HepG2 (cell line): ENCODE measurements around the gene CEACAM18. TPM values are rescaled to one million over a fixed set of nuclear protein-coding genes. Genes with fewer than 3 reads are reported as not detected.

Experiments
- ATAC-seq: fragments of 200-7000 bp; cut with Tn5 transposase; 3 replicates; pipeline ENCODE4 v1.9.1; 2020; ENCODE audit warnings: mild to moderate bottlenecking, moderate library complexity
- BruUV-seq: library from RNA; stranded (reverse); fragments of 400-500 nt; replicated peaks from 2 replicates; lab custom pipeline; 2021; lab: Mats Ljungman, UMichigan
- CTCF ChIA-PET: fragments of 300-600 bp; formaldehyde crosslinking; extraction: SDS; loops from one replicate; lab custom pipeline; 2021; ENCODE audit warnings: low total read pairs, inconsistent platforms, low intra/inter-chr PET ratio; lab: Yijun Ruan, JAX
- POLR2A ChIA-PET: fragments of 350-600 bp; sonication (Branson Sonifier 250); formaldehyde crosslinking; loops from one replicate; lab custom pipeline; 2020; ENCODE audit warnings: antibody characterized with exemption, inconsistent platforms; lab: Yijun Ruan, JAX
- DNase-seq: peaks from one replicate; pipeline ENCODE4 v3.0.0-alpha.2; 2015; ENCODE audit warnings: low spot score
- FAIRE-seq: peaks from 3 replicates; lab custom pipeline; 2011; peaks lifted over from hg19 to GRCh38; lab: Jason Lieb, UNC
- H2AFZ ChIP-seq: one replicate; pipeline ENCODE4 v1.6.1; 2011; ENCODE audit warnings: low read length, inconsistent platforms
- H3K27ac ChIP-seq: fragments of 300-600 bp; 3 replicates; pipeline ENCODE4 v1.8.0; 2011; ENCODE audit warnings: mixed run types, mild to moderate bottlenecking, mixed read lengths, low read length, inconsistent platforms; ENCODE audit not compliant: insufficient read depth; ENCODE audit errors: extremely low read length
- H3K27me3 ChIP-seq, 2 experiments: fragments of 200-600 bp in 1 of 2; 2 replicates in 1 of 2; 3 replicates in 1 of 2; pipeline versions ENCODE4 v1.6.0 to v1.8.0; 2011; ENCODE audit warnings: low read length in 2 of 2, mild to moderate bottlenecking in 2 of 2, moderate library complexity in 2 of 2, inconsistent platforms in 1 of 2; ENCODE audit not compliant: insufficient read depth in 2 of 2, control insufficient read depth in 1 of 2
- H3K36me3 ChIP-seq, 2 experiments: fragments of 200-600 bp in 1 of 2; replicated peaks in 1 of 2; 2 replicates in 1 of 2; 3 replicates in 1 of 2; pipeline versions ENCODE4 v1.5.1 to v1.8.0; 2011; ENCODE audit warnings: low read length in 2 of 2, inconsistent platforms in 1 of 2; ENCODE audit not compliant: insufficient read depth in 2 of 2, control insufficient read depth in 1 of 2
- H3K4me1 ChIP-seq: 2 replicates; pipeline ENCODE4 v1.5.1; 2012; ENCODE audit warnings: low read length, inconsistent platforms; ENCODE audit not compliant: insufficient read depth
- H3K4me2 ChIP-seq: 2 replicates; pipeline ENCODE4 v1.6.0; 2011; ENCODE audit warnings: low read depth, low read length, inconsistent platforms
- H3K4me3 ChIP-seq, 3 experiments: fragments of 200-600 bp in 1 of 3; sonication (generic), shearing (Covaris generic) in 1 of 3; replicated peaks in 1 of 3; 2 replicates each; pipeline ENCODE4 v1.5.1; 2011 to 2016; ENCODE audit warnings: low read length in 3 of 3, inconsistent platforms in 2 of 3, low read depth in 2 of 3, mild to moderate bottlenecking in 2 of 3, control low read depth in 1 of 3, mixed read lengths in 1 of 3; ENCODE audit not compliant: insufficient read depth in 1 of 3
- H3K79me2 ChIP-seq: one replicate; pipeline ENCODE4 v1.6.1; 2011; ENCODE audit warnings: low read length, inconsistent platforms; ENCODE audit not compliant: insufficient read depth
- H3K9ac ChIP-seq: 2 replicates; pipeline ENCODE4 v1.6.0; 2011; ENCODE audit warnings: mild to moderate bottlenecking, low read depth, low read length, inconsistent platforms; ENCODE audit not compliant: insufficient read depth
- H3K9me3 ChIP-seq: 2 replicates; pipeline ENCODE4 v1.5.1; 2012; ENCODE audit warnings: mild to moderate bottlenecking, low read length
- H4K20me1 ChIP-seq: 2 replicates; pipeline ENCODE4 v1.6.0; 2011; ENCODE audit warnings: inconsistent platforms, mild to moderate bottlenecking, low read length, moderate library complexity; ENCODE audit not compliant: insufficient read depth
- GATAD1 ChIP-seq: IDR thresholded peaks from 2 replicates; pipeline ENCODE4 v1.6.1; 2016; ENCODE audit warnings: missing genetic modification reagents, missing compliant biosample characterization
- HDAC2 ChIP-seq: sonication (generic); formaldehyde crosslinking; IDR thresholded peaks from 2 replicates; pipeline ENCODE4 v1.4.0; 2020; ENCODE audit warnings: missing genetic modification reagents
- HNRNPUL1 ChIP-seq: fragments of 200-400 bp; formaldehyde crosslinking; IDR thresholded peaks from 2 replicates; pipeline ENCODE4 v1.6.1; 2017; ENCODE audit warnings: low read depth, mild to moderate bottlenecking, low read length, moderate library complexity
- SRSF9 ChIP-seq: fragments of 200-400 bp; formaldehyde crosslinking; IDR thresholded peaks from 2 replicates; pipeline ENCODE4 v1.6.1; 2018; ENCODE audit warnings: borderline replicate concordance, mild to moderate bottlenecking, low read depth, low read length; ENCODE audit not compliant: insufficient read depth, poor library complexity, severe bottlenecking
- WIZ ChIP-seq: sonication (generic); formaldehyde crosslinking; IDR thresholded peaks from 2 replicates; pipeline ENCODE4 v1.5.1; 2020; ENCODE audit warnings: mild to moderate bottlenecking, missing genetic modification reagents
- ZNF569 ChIP-seq: sonication (generic); formaldehyde crosslinking; IDR thresholded peaks from 2 replicates; pipeline ENCODE4 v1.5.0; 2020; ENCODE audit warnings: mild to moderate bottlenecking, missing genetic modification reagents, moderate library complexity, borderline replicate concordance
- ZNF589 ChIP-seq: sonication (generic); formaldehyde crosslinking; conservative IDR thresholded peaks from 2 replicates; pipeline ENCODE4 v1.8.0; 2022; ENCODE audit warnings: mild to moderate bottlenecking, moderate library complexity, missing genetic modification reagents
- ZNF75D ChIP-seq: sonication (generic); formaldehyde crosslinking; IDR thresholded peaks from 2 replicates; pipeline ENCODE4 v1.8.1; 2023; ENCODE audit warnings: missing genetic modification reagents, mild to moderate bottlenecking, borderline replicate concordance
- ZNF792 ChIP-seq: IDR thresholded peaks from 2 replicates; pipeline ENCODE4 v1.6.1; 2016
- ZZZ3 ChIP-seq: sonication (generic); formaldehyde crosslinking; IDR thresholded peaks from 2 replicates; pipeline ENCODE4 v1.4.0; 2020; ENCODE audit warnings: missing genetic modification reagents, mild to moderate bottlenecking, borderline replicate concordance
- WGBS: methylation state at CpG from one replicate; pipeline ENCODE4 v1.1.6; 2017; ENCODE audit warnings: low lambda C conversion rate; 5-methylcytosine and 5-hydroxymethylcytosine counted together
- in situ Hi-C: cut with HindIII; loops from 2 replicates; pipeline ENCODE4 v1.10.0; 2017; ENCODE audit warnings: low pct_unique_long_range_greater_than_20kb; ENCODE audit not compliant: extremely low pct_ligation_motif_present
- intact Hi-C: fragments of 100-400 bp; cut with micrococcal nuclease; formaldehyde crosslinking; loops from one replicate; pipeline ENCODE4 v1.10.0; 2022; ENCODE audit not compliant: unreplicated experiment
- polyA plus RNA-seq, 8 experiments: library from polyadenylated mRNA; depleted of rRNA in 3 of 8; stranded (reverse) in 7 of 8; unstranded in 1 of 8; fragments of >200 nt; fragmentation: Illumina TruSeq in 4 of 8; extraction: Trizol in 4 of 8; gene quantifications; 2 replicates each; pipeline versions ENCODE4 v1.2.1 to v1.2.3, GENCODE V29; 2011 to 2016; ENCODE audit warnings: low read depth in 4 of 8, missing spikeins in 1 of 8, mixed read lengths in 1 of 8; ENCODE audit not compliant: insufficient read depth in 1 of 8
- total RNA-seq, 5 experiments: library from RNA; depleted of rRNA; stranded (reverse); fragments of >200 nt; fragmentation: Illumina TruSeq; extraction: Trizol; gene quantifications; 2 replicates each; pipeline ENCODE4 v1.2.3, GENCODE V29; 2016; ENCODE audit warnings: low read depth in 1 of 5
- TF ChIP-seq, protein P1 (sequence below): sonication (generic); formaldehyde crosslinking; conservative IDR thresholded peaks from 2 replicates; pipeline ENCODE4 v1.4.0; 2020; ENCODE audit warnings: missing genetic modification reagents
- TF ChIP-seq, protein P2 (sequence below): sonication (generic); formaldehyde crosslinking; IDR thresholded peaks from 2 replicates; pipeline ENCODE4 v1.8.1; 2022; ENCODE audit warnings: low read depth, mild to moderate bottlenecking, missing genetic modification reagents
- TF ChIP-seq, protein P3 (sequence below): sonication (generic); formaldehyde crosslinking; IDR thresholded peaks from 2 replicates; pipeline ENCODE4 v1.8.1; 2023; ENCODE audit warnings: missing genetic modification reagents, inconsistent platforms, borderline replicate concordance
- TF ChIP-seq, protein P4 (sequence below): sonication (generic); formaldehyde crosslinking; IDR thresholded peaks from 2 replicates; pipeline ENCODE4 v1.4.0; 2020; ENCODE audit warnings: mild to moderate bottlenecking, low read depth, missing genetic modification reagents

The CEACAM18 gene
- total and polyA plus RNA-seq, 2 of the 13 experiments (the other 11 are each of a cell fraction or from before 2014, with no cell fraction given): not detected

DNA sequence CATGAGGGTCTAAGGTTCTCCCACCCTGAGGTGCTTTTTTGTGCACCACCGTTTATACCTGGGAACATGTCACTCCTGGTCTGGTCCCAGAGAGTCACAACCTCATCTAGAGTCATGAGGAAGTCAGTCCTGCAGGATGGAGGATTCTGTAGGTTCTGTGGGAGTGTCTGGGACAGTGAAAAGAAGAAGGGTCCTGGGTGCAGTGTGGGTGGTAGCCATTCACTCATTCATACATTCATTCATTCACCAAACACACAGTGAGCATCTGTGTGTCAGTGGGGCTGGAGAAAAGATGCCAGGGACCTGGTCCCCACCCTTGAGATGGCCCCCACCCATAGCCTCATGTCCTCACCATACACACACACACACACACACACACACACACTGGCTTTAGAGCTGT is 8.7 kb upstream of the CEACAM18 start (continued):
- TF ChIP-seq, protein P1, sequence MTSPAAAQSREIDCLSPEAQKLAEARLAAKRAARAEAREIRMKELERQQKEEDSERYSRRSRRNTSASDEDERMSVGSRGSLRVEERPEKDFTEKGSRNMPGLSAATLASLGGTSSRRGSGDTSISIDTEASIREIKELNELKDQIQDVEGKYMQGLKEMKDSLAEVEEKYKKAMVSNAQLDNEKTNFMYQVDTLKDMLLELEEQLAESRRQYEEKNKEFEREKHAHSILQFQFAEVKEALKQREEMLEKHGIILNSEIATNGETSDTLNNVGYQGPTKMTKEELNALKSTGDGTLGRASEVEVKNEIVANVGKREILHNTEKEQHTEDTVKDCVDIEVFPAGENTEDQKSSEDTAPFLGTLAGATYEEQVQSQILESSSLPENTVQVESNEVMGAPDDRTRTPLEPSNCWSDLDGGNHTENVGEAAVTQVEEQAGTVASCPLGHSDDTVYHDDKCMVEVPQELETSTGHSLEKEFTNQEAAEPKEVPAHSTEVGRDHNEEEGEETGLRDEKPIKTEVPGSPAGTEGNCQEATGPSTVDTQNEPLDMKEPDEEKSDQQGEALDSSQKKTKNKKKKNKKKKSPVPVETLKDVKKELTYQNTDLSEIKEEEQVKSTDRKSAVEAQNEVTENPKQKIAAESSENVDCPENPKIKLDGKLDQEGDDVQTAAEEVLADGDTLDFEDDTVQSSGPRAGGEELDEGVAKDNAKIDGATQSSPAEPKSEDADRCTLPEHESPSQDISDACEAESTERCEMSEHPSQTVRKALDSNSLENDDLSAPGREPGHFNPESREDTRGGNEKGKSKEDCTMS (CRISPR knock-in tag): no peak
- TF ChIP-seq SRSF9: no peak
- TF ChIP-seq, protein P2, sequence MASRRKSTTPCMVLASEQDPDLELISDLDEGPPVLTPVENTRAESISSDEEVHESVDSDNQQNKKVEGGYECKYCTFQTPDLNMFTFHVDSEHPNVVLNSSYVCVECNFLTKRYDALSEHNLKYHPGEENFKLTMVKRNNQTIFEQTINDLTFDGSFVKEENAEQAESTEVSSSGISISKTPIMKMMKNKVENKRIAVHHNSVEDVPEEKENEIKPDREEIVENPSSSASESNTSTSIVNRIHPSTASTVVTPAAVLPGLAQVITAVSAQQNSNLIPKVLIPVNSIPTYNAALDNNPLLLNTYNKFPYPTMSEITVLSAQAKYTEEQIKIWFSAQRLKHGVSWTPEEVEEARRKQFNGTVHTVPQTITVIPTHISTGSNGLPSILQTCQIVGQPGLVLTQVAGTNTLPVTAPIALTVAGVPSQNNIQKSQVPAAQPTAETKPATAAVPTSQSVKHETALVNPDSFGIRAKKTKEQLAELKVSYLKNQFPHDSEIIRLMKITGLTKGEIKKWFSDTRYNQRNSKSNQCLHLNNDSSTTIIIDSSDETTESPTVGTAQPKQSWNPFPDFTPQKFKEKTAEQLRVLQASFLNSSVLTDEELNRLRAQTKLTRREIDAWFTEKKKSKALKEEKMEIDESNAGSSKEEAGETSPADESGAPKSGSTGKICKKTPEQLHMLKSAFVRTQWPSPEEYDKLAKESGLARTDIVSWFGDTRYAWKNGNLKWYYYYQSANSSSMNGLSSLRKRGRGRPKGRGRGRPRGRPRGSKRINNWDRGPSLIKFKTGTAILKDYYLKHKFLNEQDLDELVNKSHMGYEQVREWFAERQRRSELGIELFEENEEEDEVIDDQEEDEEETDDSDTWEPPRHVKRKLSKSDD (CRISPR knock-in tag): no peak
- TF ChIP-seq GATAD1 (CRISPR knock-in tag): no peak
- no peak for TF ChIP-seq ZNF569 (CRISPR knock-in tag)

DNA sequence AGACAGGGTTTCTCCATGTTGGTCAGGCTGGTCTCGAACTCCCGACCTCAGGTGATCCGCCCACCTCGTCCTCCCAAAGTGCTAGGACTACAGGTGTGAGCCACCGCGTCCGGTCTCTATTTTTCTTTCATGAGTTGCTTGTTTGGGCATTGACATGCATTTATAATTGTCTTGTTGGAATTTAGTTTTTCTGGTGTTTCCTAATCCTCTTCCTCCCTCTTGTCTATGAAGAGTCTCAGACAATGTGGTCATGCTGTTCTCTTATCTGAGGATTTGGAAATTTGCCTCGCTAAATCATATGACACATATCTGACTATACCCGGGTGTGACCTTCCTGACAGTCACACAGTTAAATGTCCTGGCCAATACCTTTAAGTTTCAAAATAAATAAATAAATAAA is 7.4 kb upstream of the CEACAM18 start:
- Histone ChIP-seq H2AFZ (no peak overlapping the region), H3K9ac (no peak overlapping the region), H3K4me1 (peaks cover 27% of the 10 kb centered on the region), H3K79me2 (no peaks in the 10 kb centered on the region), H3K9me3 (no peaks in the 10 kb centered on the region), H4K20me1 (no peaks in the 10 kb centered on the region), H3K27me3 (no peaks in the 10 kb centered on the region), H3K27ac (no peak overlapping the region), H3K36me3 (no peaks in the 10 kb centered on the region), H3K4me3 (no peak overlapping the region), H3K4me2 (no peak overlapping the region)
- in situ Hi-C loops: loop anchor here (10.0 kb wide), 1 partner anchor 184 kb away; no protein-coding TSS in a partner anchor
- POLR2A ChIA-PET: no interaction called here
- intact Hi-C loops: loop anchor here (10.0 kb wide), 1 partner anchor 764 kb away; no protein-coding TSS in a partner anchor
- ATAC-seq (no peak), FAIRE-seq (no peak), DNase-seq (no peak)
- WGBS: 29% methylated on average over 9 of the region's 9 CpGs
- no TSS peak for BruUV-seq
- CTCF ChIA-PET: interaction anchor here (5.1 kb wide), 1 partner anchor 44 kb away, joined by 51 read pairs; no protein-coding TSS in a partner anchor
- TF ChIP-seq, protein P3, sequence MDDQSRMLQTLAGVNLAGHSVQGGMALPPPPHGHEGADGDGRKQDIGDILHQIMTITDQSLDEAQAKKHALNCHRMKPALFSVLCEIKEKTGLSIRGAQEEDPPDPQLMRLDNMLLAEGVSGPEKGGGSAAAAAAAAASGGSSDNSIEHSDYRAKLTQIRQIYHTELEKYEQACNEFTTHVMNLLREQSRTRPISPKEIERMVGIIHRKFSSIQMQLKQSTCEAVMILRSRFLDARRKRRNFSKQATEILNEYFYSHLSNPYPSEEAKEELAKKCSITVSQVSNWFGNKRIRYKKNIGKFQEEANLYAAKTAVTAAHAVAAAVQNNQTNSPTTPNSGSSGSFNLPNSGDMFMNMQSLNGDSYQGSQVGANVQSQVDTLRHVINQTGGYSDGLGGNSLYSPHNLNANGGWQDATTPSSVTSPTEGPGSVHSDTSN (CRISPR knock-in tag): no peak
- TF ChIP-seq ZNF792: no peak
- no peak for TF ChIP-seq ZZZ3 (CRISPR knock-in tag)
- TF ChIP-seq ZNF589 (CRISPR knock-in tag): no peak
- no peak for TF ChIP-seq HNRNPUL1
- TF ChIP-seq HDAC2: no peak
- TF ChIP-seq WIZ (CRISPR knock-in tag): no peak
- no peak for TF ChIP-seq ZNF75D (CRISPR knock-in tag)
- TF ChIP-seq, protein P4, sequence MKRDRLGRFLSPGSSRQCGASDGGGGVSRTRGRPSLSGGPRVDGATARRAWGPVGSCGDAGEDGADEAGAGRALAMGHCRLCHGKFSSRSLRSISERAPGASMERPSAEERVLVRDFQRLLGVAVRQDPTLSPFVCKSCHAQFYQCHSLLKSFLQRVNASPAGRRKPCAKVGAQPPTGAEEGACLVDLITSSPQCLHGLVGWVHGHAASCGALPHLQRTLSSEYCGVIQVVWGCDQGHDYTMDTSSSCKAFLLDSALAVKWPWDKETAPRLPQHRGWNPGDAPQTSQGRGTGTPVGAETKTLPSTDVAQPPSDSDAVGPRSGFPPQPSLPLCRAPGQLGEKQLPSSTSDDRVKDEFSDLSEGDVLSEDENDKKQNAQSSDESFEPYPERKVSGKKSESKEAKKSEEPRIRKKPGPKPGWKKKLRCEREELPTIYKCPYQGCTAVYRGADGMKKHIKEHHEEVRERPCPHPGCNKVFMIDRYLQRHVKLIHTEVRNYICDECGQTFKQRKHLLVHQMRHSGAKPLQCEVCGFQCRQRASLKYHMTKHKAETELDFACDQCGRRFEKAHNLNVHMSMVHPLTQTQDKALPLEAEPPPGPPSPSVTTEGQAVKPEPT (CRISPR knock-in tag): no peak
